HL-60 (cell line): ENCODE measurements around the gene SUSD1.

Experiments used
- GABPA ChIP-seq: IDR thresholded peaks from 2 replicates; pipeline ENCODE4 v1.6.1; 2012; ENCODE audit warnings: low read depth
- SPI1 ChIP-seq: IDR thresholded peaks from 2 replicates; pipeline ENCODE4 v1.6.1; 2012; ENCODE audit warnings: low read depth, mild to moderate bottlenecking, borderline replicate concordance
- TF ChIP-seq, protein P1 (sequence below): IDR thresholded peaks from one replicate; pipeline ENCODE4 v1.5.1; 2011; ENCODE audit warnings: low read length, control low read depth, inconsistent platforms; ENCODE audit not compliant: insufficient read depth

DNA sequence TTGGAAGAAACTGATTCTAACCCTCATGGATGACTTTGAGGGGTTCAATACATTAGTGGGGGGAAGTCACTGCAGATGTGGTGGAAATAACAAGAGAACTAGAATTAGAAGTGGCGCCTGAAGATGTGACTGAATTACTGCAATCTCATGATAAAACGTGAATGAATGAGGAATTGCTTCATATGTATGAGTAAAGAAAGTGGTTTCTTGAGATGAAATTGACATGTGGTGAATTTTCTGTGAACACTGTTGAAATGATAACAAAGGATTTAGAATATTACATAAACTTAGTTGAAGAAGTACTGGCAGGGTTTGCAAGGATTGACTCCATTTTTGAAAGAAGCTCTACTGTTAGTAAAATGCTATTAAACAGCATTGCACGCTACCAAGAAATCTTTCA is 165.4 kb downstream of the SUSD1 start:
- TF ChIP-seq, protein P1, sequence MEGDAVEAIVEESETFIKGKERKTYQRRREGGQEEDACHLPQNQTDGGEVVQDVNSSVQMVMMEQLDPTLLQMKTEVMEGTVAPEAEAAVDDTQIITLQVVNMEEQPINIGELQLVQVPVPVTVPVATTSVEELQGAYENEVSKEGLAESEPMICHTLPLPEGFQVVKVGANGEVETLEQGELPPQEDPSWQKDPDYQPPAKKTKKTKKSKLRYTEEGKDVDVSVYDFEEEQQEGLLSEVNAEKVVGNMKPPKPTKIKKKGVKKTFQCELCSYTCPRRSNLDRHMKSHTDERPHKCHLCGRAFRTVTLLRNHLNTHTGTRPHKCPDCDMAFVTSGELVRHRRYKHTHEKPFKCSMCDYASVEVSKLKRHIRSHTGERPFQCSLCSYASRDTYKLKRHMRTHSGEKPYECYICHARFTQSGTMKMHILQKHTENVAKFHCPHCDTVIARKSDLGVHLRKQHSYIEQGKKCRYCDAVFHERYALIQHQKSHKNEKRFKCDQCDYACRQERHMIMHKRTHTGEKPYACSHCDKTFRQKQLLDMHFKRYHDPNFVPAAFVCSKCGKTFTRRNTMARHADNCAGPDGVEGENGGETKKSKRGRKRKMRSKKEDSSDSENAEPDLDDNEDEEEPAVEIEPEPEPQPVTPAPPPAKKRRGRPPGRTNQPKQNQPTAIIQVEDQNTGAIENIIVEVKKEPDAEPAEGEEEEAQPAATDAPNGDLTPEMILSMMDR, result no peak
- no peak for TF ChIP-seq SPI1
- no peak for TF ChIP-seq GABPA
